Upper lobe of right lung (tissue), 1 donor: Measurements from ENCODE around the gene CDK4. TPM values are rescaled to one million over a fixed set of nuclear protein-coding genes. Genes with fewer than 3 reads are reported as not detected.

Experiments
- ATAC-seq: fragments of 200-7000 bp; cut with Tn5 transposase; one replicate; pipeline ENCODE4 v1.9.1; 2020; ENCODE audit warnings: mild to moderate bottlenecking, moderate library complexity
- DNase-seq: peaks from one replicate; pipeline ENCODE4 v3.0.0-alpha.2; 2020
- H3K27ac ChIP-seq: fragments of 200-600 bp; one replicate; pipeline ENCODE4 v1.8.0; 2022
- H3K27me3 ChIP-seq: fragments of 200-600 bp; one replicate; pipeline ENCODE4 v1.8.0; 2022; ENCODE audit warnings: mild to moderate bottlenecking
- H3K36me3 ChIP-seq: fragments of 200-600 bp; one replicate; pipeline ENCODE4 v1.8.0; 2022
- H3K4me1 ChIP-seq: fragments of 200-600 bp; one replicate; pipeline ENCODE4 v1.8.0; 2022
- H3K4me3 ChIP-seq: fragments of 200-600 bp; one replicate; pipeline ENCODE4 v1.8.0; 2022; ENCODE audit warnings: mild to moderate bottlenecking
- H3K9me3 ChIP-seq: fragments of 200-600 bp; one replicate; pipeline ENCODE4 v1.8.0; 2022
- intact Hi-C: fragments of 100-400 bp; cut with DNase I; formaldehyde crosslinking; loops from one replicate; pipeline ENCODE4 v1.11.0; 2022
- total RNA-seq: library from RNA; stranded (reverse); fragmentation: NEBNext Ultra II Directional; extraction: Animal tissue kit (Norgen Biotek cat#: 25700); gene quantifications from one replicate; pipeline ENCODE4 v1.2.1, GENCODE V29; 2021
- TF ChIP-seq, protein P1 (sequence below): fragments of 200-600 bp; IDR thresholded peaks from one replicate; pipeline ENCODE4 v1.8.0; 2022; ENCODE audit warnings: antibody characterized with exemption
- donor health status: DM: no; HTN: yes; CAD: no; lungs with severe emphysema.

Gene CDK4
- total RNA-seq, 1 donor from 2014 or later: 77.6 TPM

GRCh38 chr12:57771236-57771872 is 19.2 kb upstream of the CDK4 start:
- TF ChIP-seq, protein P1, sequence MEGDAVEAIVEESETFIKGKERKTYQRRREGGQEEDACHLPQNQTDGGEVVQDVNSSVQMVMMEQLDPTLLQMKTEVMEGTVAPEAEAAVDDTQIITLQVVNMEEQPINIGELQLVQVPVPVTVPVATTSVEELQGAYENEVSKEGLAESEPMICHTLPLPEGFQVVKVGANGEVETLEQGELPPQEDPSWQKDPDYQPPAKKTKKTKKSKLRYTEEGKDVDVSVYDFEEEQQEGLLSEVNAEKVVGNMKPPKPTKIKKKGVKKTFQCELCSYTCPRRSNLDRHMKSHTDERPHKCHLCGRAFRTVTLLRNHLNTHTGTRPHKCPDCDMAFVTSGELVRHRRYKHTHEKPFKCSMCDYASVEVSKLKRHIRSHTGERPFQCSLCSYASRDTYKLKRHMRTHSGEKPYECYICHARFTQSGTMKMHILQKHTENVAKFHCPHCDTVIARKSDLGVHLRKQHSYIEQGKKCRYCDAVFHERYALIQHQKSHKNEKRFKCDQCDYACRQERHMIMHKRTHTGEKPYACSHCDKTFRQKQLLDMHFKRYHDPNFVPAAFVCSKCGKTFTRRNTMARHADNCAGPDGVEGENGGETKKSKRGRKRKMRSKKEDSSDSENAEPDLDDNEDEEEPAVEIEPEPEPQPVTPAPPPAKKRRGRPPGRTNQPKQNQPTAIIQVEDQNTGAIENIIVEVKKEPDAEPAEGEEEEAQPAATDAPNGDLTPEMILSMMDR: no peak
- Histone ChIP-seq H3K27ac (peak overlapping the region; percentile 92), H3K4me3 (peak overlapping the region; percentile 78), H3K27me3 (peaks cover 6% of the 10 kb centered on the region), H3K9me3 (no peaks in the 10 kb centered on the region), H3K36me3 (peaks cover 24% of the 10 kb centered on the region), H3K4me1 (peaks cover 25% of the 10 kb centered on the region)
- ATAC-seq (peak; percentile 78), DNase-seq (peak; percentile 93)
- intact Hi-C loops: no loop called here

DNA sequence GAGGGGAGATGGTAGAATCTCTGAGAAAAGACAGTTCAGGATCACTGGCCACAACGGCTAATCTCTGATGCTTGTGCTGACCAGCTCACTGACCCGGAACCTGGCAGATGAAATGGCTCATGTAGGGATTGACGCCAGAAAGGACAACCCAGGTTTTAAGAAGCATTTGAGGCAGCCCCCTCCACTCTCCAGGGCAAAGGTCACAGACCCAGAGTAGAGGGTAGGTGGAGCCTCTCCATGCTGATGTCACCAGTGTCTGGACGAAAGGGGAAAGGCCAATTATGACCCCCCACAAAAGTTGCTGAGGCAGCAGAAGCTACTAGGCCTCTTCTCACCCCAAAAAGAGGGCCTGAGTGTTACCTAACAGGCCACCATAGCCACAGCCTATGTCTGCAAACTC is 18.6 kb upstream of the CDK4 start:
- ATAC-seq (no peak), DNase-seq (no peak)
- no peaks in the 10 kb centered on the region for H3K9me3 ChIP-seq
- peaks cover 24% of the 10 kb centered on the region for H3K36me3 ChIP-seq
- TF ChIP-seq, protein P1: no peak
- H3K27ac ChIP-seq: no peak overlapping the region
- intact Hi-C loops: no loop called here
- peaks cover 31% of the 10 kb centered on the region for H3K4me1 ChIP-seq
- H3K27me3 ChIP-seq: peaks cover 10% of the 10 kb centered on the region
- H3K4me3 ChIP-seq: no peak overlapping the region

DNA sequence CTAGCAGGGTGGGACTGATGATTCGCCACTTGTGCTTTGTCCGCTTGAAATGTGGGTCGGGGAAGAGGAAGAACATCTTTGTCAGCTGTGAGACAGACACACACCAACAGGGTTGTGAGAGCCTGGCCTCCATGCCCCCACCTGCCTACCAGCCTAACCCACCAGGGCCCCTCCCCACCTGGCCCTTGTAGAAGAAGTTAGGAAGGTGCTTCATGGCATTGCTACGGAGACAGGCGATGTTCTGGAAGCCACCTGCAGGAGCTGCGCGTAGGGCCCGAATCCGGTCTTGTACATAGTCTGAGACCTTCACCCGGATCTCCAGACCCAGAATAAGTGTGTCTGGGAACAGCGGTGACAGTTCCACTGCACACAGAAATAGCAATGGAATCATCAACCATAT is 17.5 kb upstream of the CDK4 start:
- H3K4me1 ChIP-seq: peaks cover 43% of the 10 kb centered on the region
- peaks cover 21% of the 10 kb centered on the region for H3K27me3 ChIP-seq
- TF ChIP-seq, protein P1: no peak
- intact Hi-C loops: no loop called here
- peaks cover 24% of the 10 kb centered on the region for H3K36me3 ChIP-seq
- ATAC-seq (no peak), DNase-seq (no peak)
- no peaks in the 10 kb centered on the region for H3K9me3 ChIP-seq
- H3K27ac ChIP-seq: no peak overlapping the region
- no peak overlapping the region for H3K4me3 ChIP-seq

- Histone ChIP-seq H3K27me3 (peaks cover 39% of the 10 kb centered on the region), H3K36me3 (peaks cover 24% of the 10 kb centered on the region), H3K4me1 (peaks cover 37% of the 10 kb centered on the region), H3K4me3 (no peak overlapping the region), H3K27ac (no peak overlapping the region), H3K9me3 (no peaks in the 10 kb centered on the region)
- TF ChIP-seq, protein P1: no peak
- intact Hi-C loops: no loop called here
- no peak for ATAC-seq
- no peak for DNase-seq
Observed at GRCh38 chr12:57767876-57768275, 15.8 kb upstream of the CDK4 start.

- intact Hi-C loops: no loop called here
- no peak overlapping the region for H3K4me3 ChIP-seq
- H3K27me3 ChIP-seq: peaks cover 44% of the 10 kb centered on the region
- H3K9me3 ChIP-seq: no peaks in the 10 kb centered on the region
- no peak overlapping the region for H3K27ac ChIP-seq
- peaks cover 24% of the 10 kb centered on the region for H3K36me3 ChIP-seq
- DNase-seq (no peak), ATAC-seq (no peak)
- H3K4me1 ChIP-seq: peaks cover 37% of the 10 kb centered on the region
- TF ChIP-seq, protein P1: no peak
Observed at GRCh38 chr12:57767305-57767698, 15.2 kb upstream of the CDK4 start.
